HepG2 (cell line): ENCODE results near the gene TTK. TPM values are rescaled to one million over a fixed set of nuclear protein-coding genes. Genes with fewer than 3 reads are reported as not detected.

ENCODE experiments used
- CEBPB ChIP-seq: IDR thresholded peaks from 2 replicates; pipeline ENCODE4 v1.6.1; 2011; ENCODE audit warnings: low read depth, low read length, improper control_type of control experiment, borderline replicate concordance
- CENPX ChIP-seq: sonication (generic); formaldehyde crosslinking; IDR thresholded peaks from 2 replicates; pipeline ENCODE4 v1.9.0; 2021; ENCODE audit warnings: mild to moderate bottlenecking, missing genetic modification reagents, moderate library complexity
- CREM ChIP-seq, 2 experiments: sonication (generic) in 1 of 2; formaldehyde crosslinking in 1 of 2; IDR thresholded peaks; 2 replicates each; pipeline versions ENCODE4 v1.4.0 to v1.6.1; 2016 to 2020; ENCODE audit warnings: antibody characterized with exemption in 1 of 2, mild to moderate bottlenecking in 1 of 2, missing genetic modification reagents in 1 of 2
- GABPA ChIP-seq, 2 experiments: IDR thresholded peaks; 2 replicates each; pipeline ENCODE4 v1.6.1; 2011 to 2016; ENCODE audit warnings: low read depth in 2 of 2, low read length in 1 of 2, missing biosample characterization in 1 of 2, missing genetic modification characterization in 1 of 2
- HBP1 ChIP-seq: IDR thresholded peaks from 2 replicates; pipeline ENCODE4 v1.6.1; 2016; ENCODE audit warnings: low read depth, control low read depth
- HMG20A ChIP-seq: IDR thresholded peaks from 2 replicates; pipeline ENCODE4 v1.6.1; 2016; ENCODE audit warnings: borderline replicate concordance
- HNRNPL ChIP-seq: fragments of 200-400 bp; formaldehyde crosslinking; IDR thresholded peaks from 2 replicates; pipeline ENCODE4 v1.6.1; 2017; ENCODE audit warnings: mild to moderate bottlenecking, low read depth, low read length
- HNRNPUL1 ChIP-seq: fragments of 200-400 bp; formaldehyde crosslinking; IDR thresholded peaks from 2 replicates; pipeline ENCODE4 v1.6.1; 2017; ENCODE audit warnings: low read depth, mild to moderate bottlenecking, low read length, moderate library complexity
- MAF1 ChIP-seq: sonication (generic); formaldehyde crosslinking; IDR thresholded peaks from 2 replicates; pipeline ENCODE4 v1.5.0; 2020; ENCODE audit warnings: missing genetic modification reagents, borderline replicate concordance
- MED8 ChIP-seq: sonication (generic); formaldehyde crosslinking; IDR thresholded peaks from 2 replicates; pipeline ENCODE4 v1.8.1; 2023; ENCODE audit warnings: mild to moderate bottlenecking, missing genetic modification reagents; ENCODE audit not compliant: insufficient replicate concordance
- NR2C2 ChIP-seq: sonication (generic); formaldehyde crosslinking; IDR thresholded peaks from 2 replicates; pipeline ENCODE4 v1.4.0; 2020; ENCODE audit warnings: missing genetic modification reagents, mild to moderate bottlenecking, moderate library complexity, borderline replicate concordance
- PRPF4 ChIP-seq: fragments of 200-400 bp; formaldehyde crosslinking; IDR thresholded peaks from 2 replicates; pipeline ENCODE4 v1.6.1; 2016; ENCODE audit warnings: low read length, low read depth; ENCODE audit not compliant: poor library complexity, severe bottlenecking
- RAD21 ChIP-seq: fragments of 450-650 bp; formaldehyde crosslinking; IDR thresholded peaks from 2 replicates; pipeline ENCODE4 v1.5.0; 2020; ENCODE audit warnings: mild to moderate bottlenecking
- SAFB2 ChIP-seq: sonication (generic); formaldehyde crosslinking; IDR thresholded peaks from 2 replicates; pipeline ENCODE4 v1.5.1; 2020; ENCODE audit warnings: missing genetic modification reagents, low read depth, mild to moderate bottlenecking, borderline replicate concordance
- YEATS4 ChIP-seq: sonication (generic); formaldehyde crosslinking; IDR thresholded peaks from 2 replicates; pipeline ENCODE4 v1.4.0; 2020; ENCODE audit warnings: missing genetic modification reagents, borderline replicate concordance
- ZBTB8A ChIP-seq: sonication (generic); formaldehyde crosslinking; IDR thresholded peaks from 2 replicates; pipeline ENCODE4 v1.4.0; 2020; ENCODE audit warnings: mild to moderate bottlenecking, low read depth, missing genetic modification reagents, borderline replicate concordance
- ZMAT5 ChIP-seq: sonication (generic); formaldehyde crosslinking; IDR thresholded peaks from 2 replicates; pipeline ENCODE4 v1.5.0; 2020; ENCODE audit warnings: mild to moderate bottlenecking, low read depth, missing genetic modification reagents, borderline replicate concordance
- ZNF17 ChIP-seq: sonication (generic); formaldehyde crosslinking; IDR thresholded peaks from 2 replicates; pipeline ENCODE4 v1.5.0; 2020; ENCODE audit warnings: mild to moderate bottlenecking, missing genetic modification reagents
- ZNF24 ChIP-seq: fragments of 450-650 bp; IDR thresholded peaks from 2 replicates; pipeline ENCODE4 v1.6.1; 2017; ENCODE audit warnings: antibody characterized with exemption, mild to moderate bottlenecking
- ZNF264 ChIP-seq: sonication (generic); formaldehyde crosslinking; IDR thresholded peaks from 2 replicates; pipeline ENCODE4 v1.4.0; 2020; ENCODE audit warnings: missing genetic modification reagents
- ZNF329 ChIP-seq: sonication (generic); formaldehyde crosslinking; IDR thresholded peaks from 2 replicates; pipeline ENCODE4 v1.9.0; 2021; ENCODE audit warnings: low read depth, mild to moderate bottlenecking, missing genetic modification reagents
- ZNF484 ChIP-seq: sonication (generic); formaldehyde crosslinking; IDR thresholded peaks from 2 replicates; pipeline ENCODE4 v1.5.1; 2020; ENCODE audit warnings: mild to moderate bottlenecking, low read depth, missing genetic modification reagents, borderline replicate concordance
- ZNF597 ChIP-seq: sonication (generic); formaldehyde crosslinking; IDR thresholded peaks from 2 replicates; pipeline ENCODE4 v1.5.0; 2020; ENCODE audit warnings: missing genetic modification reagents
- ZNF713 ChIP-seq: sonication (generic); formaldehyde crosslinking; IDR thresholded peaks from 2 replicates; pipeline ENCODE4 v1.4.0; 2020; ENCODE audit warnings: mild to moderate bottlenecking, missing genetic modification reagents
- ZNF816 ChIP-seq: sonication (generic); formaldehyde crosslinking; IDR thresholded peaks from 2 replicates; pipeline ENCODE4 v1.8.0; 2022; ENCODE audit warnings: missing genetic modification reagents, mild to moderate bottlenecking, borderline replicate concordance
- polyA plus RNA-seq, 8 experiments: library from polyadenylated mRNA; depleted of rRNA in 3 of 8; stranded (reverse) in 7 of 8; unstranded in 1 of 8; fragments of >200 nt; fragmentation: Illumina TruSeq in 4 of 8; extraction: Trizol in 4 of 8; gene quantifications; 2 replicates each; pipeline versions ENCODE4 v1.2.1 to v1.2.3, GENCODE V29; 2011 to 2016; ENCODE audit warnings: low read depth in 4 of 8, missing spikeins in 1 of 8, mixed read lengths in 1 of 8; ENCODE audit not compliant: insufficient read depth in 1 of 8
- total RNA-seq, 5 experiments: library from RNA; depleted of rRNA; stranded (reverse); fragments of >200 nt; fragmentation: Illumina TruSeq; extraction: Trizol; gene quantifications; 2 replicates each; pipeline ENCODE4 v1.2.3, GENCODE V29; 2016; ENCODE audit warnings: low read depth in 1 of 5
- TF ChIP-seq, protein P1 (sequence below): sonication (generic); formaldehyde crosslinking; IDR thresholded peaks from 2 replicates; pipeline ENCODE4 v1.4.0; 2020; ENCODE audit warnings: mild to moderate bottlenecking, missing genetic modification reagents

The TTK gene
- total and polyA plus RNA-seq, 2 of the 13 experiments (the other 11 are each of a cell fraction or from before 2014, with no cell fraction given), result 8.6 to 33.2 TPM

GRCh38 chr6:80004173-80005072 lies at the start of gene TTK (continued):
- TF ChIP-seq HBP1 (peak; percentile 99), ZBTB8A (CRISPR knock-in tag) (no peak), MED8 (CRISPR knock-in tag) (no peak), HNRNPL (no peak), CENPX (CRISPR knock-in tag) (no peak), HMG20A (no peak), ZNF713 (CRISPR knock-in tag) (no peak), YEATS4 (CRISPR knock-in tag) (no peak), ZNF17 (CRISPR knock-in tag) (no peak), ZNF24 (no peak), ZNF816 (CRISPR knock-in tag) (0 out of 2 replicates have a peak, but pooled peaks have one; percentile 56), ZNF484 (CRISPR knock-in tag) (no peak), ZNF329 (no peak), CREM (IDR thresholded peaks at IDR 0.05) (peak; percentile 78), CREM (CRISPR knock-in tag; IDR thresholded peaks at IDR 0.05) (no peak), ZNF264 (CRISPR knock-in tag) (no peak), ZNF597 (CRISPR knock-in tag) (no peak), SAFB2 (CRISPR knock-in tag) (no peak), MAF1 (CRISPR knock-in tag) (no peak), RAD21 (CRISPR knock-in tag) (no peak), CEBPB (no peak), PRPF4 (no peak), GABPA (IDR thresholded peaks at IDR 0.05; ENCODE audit: low read depth, low read length) (peak; percentile 63), GABPA (CRISPR knock-in tag; IDR thresholded peaks at IDR 0.05; ENCODE audit: low read depth) (peak; percentile 87), NR2C2 (CRISPR knock-in tag) (peak; percentile 69), ZMAT5 (no peak), HNRNPUL1 (no peak)
- TF ChIP-seq, protein P1, sequence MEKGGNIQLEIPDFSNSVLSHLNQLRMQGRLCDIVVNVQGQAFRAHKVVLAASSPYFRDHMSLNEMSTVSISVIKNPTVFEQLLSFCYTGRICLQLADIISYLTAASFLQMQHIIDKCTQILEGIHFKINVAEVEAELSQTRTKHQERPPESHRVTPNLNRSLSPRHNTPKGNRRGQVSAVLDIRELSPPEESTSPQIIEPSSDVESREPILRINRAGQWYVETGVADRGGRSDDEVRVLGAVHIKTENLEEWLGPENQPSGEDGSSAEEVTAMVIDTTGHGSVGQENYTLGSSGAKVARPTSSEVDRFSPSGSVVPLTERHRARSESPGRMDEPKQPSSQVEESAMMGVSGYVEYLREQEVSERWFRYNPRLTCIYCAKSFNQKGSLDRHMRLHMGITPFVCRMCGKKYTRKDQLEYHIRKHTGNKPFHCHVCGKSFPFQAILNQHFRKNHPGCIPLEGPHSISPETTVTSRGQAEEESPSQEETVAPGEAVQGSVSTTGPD (CRISPR knock-in tag), result no peak
